Esophagus mucosa (tissue), 1 donor: ENCODE measurements around the gene FBXO9. TPM values are rescaled to one million over a fixed set of nuclear protein-coding genes. Genes with fewer than 3 reads are reported as not detected.

Experiments
- ATAC-seq: fragments of 200-7000 bp; cut with Tn5 transposase; one replicate; pipeline ENCODE4 v1.9.1; 2020
- total RNA-seq: library from RNA; stranded (reverse); gene quantifications from one replicate; pipeline ENCODE4 v1.2.4, GENCODE V29; 2023
- donor health status: DM: yes; HTN: yes; CAD: no.

FBXO9 gene
- total RNA-seq, 1 donor from 2014 or later: 96.8 TPM

DNA sequence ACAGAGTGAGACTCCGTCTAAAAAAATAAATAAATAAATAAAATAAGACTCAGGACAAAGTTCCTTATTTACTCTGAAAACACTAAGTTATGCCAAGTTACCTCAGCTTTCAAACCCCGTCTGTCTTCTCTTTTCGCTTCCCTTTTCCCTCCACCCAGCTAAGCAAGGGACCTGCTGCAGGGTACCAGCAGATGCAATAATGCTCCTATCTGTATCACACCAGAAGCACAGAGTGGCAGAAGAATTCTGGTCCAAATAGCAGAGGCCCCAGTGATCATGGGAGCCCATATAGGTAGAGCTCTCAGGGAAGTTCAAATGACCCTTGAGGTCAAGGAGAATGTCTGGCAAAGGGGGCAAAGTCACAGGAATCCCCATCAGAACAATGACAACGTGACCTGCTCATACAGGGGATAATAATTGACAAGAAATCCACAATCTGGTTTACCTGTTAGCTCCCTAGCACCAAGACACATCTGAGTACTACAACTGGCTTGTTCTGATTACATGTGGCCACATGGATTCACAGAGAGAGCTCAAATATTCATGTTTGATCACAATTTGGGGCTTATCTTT is 74.7 kb downstream of the FBXO9 start:
- no peak for ATAC-seq

DNA sequence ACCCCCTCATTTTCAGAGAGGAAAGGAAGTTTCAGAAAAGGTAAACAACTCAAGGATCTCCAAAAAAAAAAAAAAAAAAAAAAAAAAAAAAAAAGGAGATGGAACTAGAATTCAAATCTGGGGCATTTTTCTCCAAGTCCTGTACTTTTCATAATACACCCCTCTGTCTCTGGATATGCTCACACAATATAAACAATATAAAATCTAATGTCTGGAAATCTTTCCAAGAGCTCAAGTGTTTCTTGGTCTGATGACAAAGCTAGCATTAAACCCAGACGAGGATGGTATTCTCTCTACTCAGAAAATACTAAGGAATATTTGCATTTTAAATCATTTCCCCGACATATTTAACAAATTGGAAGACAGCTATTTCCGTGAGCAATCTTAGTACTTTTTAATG is 77.6 kb downstream of the FBXO9 start:
- no peak for ATAC-seq

DNA sequence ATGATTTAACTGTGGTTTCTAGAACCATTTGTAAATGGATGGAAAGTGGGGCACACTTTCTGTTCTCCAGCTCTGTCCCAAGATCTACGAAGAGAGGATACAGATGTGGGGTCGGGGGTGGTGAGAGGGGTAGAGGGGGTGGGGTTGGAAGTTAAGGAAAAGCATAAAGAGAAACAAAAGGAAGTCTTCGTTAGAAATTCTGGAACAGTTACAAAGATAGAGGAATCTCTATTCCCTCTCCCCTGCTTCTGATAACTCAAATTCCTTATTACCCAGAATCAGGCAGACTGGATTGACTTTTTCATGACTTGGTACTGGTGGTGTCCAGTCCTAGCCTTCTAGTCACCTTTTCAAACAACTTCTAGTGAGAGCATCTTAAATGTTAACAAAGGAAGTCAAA is 78.5 kb downstream of the FBXO9 start:
- ATAC-seq: no peak

DNA sequence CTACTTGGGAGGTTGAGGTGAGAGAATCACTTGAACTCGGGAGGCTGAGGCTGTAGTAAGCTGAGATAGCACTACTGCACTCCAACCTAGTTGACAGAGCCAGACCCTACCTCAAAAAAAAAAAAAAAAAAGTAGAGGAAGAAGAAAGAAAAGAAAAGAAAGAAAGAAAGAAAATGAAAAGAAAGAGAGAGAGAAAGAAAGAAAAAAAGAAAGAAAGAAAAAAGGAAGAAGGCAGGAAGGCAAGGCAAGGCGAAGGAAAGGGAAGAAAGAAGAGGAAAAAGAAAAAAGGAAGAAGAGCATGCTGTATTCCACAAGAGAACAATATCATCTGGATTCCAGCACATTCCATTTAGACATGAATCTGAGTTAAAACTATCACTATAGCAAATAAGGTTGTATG is 79.6 kb downstream of the FBXO9 start:
- ATAC-seq: no peak

DNA sequence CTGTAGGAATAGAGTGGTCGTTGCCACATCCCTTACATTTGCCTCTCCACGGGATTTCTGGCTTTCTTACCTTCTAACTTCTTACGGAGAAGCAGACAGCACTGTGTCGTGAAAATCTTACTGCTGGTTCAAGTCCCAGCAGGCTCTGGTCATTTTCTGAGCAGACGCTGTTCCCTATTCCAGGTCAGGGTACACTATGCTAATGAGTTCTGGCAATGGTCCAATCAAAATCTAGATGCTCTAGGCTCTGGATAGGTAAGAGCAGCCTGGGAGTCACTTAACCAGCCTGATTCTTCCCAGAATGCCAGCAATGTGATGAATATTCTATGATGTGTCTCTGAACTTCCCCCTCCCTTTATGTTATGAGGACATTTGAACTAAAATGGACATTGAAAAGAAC is 83.5 kb downstream of the FBXO9 start, which contains the start of gene GCM1:
GCM1 (minus strand) TSS at position 158 of the 400 bp plus-strand sequence. CDS start 3,209 bp downstream, outside the sequence.
- no peak for ATAC-seq

Other genes starting within 250 kb of the FBXO9 start
- not detected for gene GSTA5, start 224.6 kb upstream of the FBXO9 start, total RNA-seq
- gene GSTA3, start 155.7 kb upstream of the FBXO9 start, total RNA-seq: not detected
- gene GSTA4, start 70.1 kb upstream of the FBXO9 start, total RNA-seq: 64.0 TPM
- 9.6 TPM for gene CILK1, start 3.6 kb upstream of the FBXO9 start, total RNA-seq
- gene GCM1, start 83.4 kb downstream of the FBXO9 start, total RNA-seq: not detected